GM12801 (cell line): ENCODE data around the gene LUC7L.

Source experiments
- TF ChIP-seq, protein P1 (sequence below): IDR thresholded peaks from one replicate; pipeline ENCODE4 v1.5.1; 2011; ENCODE audit warnings: control low read depth; ENCODE audit not compliant: insufficient read length; ENCODE audit errors: extremely low read depth

Gene LUC7L

DNA sequence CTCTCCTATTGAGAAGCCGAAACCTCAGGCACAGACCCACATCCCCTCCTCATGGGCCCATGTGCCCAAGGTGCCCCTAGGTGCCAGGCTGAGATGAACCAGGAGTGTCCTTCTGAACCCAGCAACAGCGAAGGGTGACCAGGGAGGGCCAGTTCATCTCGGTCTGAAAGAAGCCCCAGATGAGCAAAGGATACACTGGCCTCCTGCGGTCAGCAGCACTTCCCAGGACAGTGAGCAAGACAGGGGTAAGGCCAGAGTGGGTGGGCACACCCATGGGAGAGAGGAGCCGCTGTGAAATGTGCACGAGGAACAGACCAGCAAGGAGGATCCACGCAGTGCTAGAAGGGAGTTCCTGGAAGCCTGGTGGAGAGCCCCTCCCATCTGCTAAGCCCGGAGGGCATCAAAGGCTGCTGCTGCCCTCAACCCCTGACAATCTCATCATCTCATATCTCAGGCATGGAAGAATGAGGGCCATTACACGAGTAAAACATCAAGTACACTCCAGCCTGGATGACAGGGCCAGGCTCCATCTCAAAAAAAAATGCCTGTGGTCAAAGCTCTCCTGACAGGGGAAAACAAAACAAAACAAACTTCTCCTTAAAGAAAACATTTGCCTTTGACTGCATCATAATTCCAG lies 80.1 kb downstream of the LUC7L start:
- TF ChIP-seq, protein P1, sequence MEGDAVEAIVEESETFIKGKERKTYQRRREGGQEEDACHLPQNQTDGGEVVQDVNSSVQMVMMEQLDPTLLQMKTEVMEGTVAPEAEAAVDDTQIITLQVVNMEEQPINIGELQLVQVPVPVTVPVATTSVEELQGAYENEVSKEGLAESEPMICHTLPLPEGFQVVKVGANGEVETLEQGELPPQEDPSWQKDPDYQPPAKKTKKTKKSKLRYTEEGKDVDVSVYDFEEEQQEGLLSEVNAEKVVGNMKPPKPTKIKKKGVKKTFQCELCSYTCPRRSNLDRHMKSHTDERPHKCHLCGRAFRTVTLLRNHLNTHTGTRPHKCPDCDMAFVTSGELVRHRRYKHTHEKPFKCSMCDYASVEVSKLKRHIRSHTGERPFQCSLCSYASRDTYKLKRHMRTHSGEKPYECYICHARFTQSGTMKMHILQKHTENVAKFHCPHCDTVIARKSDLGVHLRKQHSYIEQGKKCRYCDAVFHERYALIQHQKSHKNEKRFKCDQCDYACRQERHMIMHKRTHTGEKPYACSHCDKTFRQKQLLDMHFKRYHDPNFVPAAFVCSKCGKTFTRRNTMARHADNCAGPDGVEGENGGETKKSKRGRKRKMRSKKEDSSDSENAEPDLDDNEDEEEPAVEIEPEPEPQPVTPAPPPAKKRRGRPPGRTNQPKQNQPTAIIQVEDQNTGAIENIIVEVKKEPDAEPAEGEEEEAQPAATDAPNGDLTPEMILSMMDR = no peak

DNA sequence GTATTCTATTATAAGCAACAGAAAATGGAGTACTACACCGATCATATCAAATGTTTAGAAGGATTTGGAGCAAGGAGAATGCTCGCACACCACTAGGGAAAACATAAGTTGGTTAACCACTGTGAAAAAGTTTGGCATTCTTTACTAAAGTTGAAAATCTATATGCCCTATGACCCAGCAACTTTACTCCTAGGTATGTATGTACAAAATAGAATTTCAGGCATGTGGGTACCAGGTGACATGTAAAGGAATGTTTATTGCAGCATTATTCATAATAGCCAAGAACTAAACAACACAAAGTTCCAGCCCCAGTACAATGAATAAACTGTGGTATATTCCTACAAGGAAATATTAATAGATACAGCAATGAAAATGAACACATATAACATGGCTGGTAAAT lies 82.6 kb downstream of the LUC7L start:
- TF ChIP-seq, protein P1 = no peak

DNA sequence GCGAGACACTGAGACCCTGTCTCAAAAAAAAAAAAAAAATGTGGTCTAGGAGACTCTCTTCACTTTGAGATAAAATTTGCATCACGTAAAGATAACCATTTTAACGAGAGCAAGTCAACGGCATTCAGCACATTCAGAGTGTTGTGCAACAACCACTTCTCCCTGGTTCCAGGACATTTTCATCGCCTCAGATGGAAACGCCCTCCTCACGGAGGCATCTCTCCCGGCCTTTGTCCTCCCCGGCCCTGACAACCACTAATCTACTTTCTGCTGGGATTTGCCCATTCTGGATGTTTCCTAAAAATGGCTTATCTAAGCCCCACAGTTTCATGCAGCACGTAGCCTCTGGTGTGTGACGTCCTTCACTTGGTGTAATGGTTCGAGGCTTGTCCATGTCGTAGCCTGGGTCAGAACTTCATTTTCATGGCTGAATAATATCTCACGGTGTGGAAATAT lies 84.4 kb downstream of the LUC7L start:
- TF ChIP-seq, protein P1 = no peak

DNA sequence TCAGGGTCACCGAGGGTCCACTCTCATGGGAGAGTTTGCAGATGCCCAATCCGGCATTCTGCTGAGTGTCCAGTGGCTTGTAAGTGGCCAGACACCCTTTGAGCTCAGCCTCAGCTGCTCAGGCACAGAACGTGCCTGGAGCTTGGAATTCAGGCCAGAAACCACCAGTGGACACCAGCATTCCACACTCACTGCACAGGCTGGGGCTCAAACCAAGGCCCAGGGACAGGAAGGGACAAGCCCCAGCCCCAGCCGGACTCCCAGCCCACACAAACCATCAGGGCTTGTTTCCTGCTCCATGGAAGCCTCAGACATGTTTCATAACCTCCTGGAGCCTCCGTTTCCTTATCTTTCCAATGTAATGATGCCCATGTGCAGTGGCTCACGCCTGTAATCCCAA lies 85.8 kb downstream of the LUC7L start:
- TF ChIP-seq, protein P1 = no peak

DNA sequence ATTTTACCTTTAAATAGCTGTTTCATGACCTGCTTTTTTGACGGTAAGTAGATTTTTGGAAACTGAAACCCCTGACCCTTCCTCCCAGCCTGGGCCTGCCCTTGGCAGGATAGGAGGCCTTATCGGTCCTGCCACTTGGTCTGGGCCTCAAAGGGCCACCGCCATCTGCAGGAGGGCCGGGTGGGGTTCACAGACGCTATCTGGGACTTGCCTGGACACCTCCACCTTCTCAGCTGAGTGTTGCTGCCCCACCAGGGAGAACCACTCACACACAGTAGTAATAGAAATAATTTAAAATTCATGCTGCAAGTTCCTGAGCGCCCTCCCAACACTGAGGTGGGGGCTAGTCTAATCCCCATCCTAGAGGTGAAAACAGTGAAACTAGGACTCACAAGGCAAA lies 86.2 kb downstream of the LUC7L start:
- TF ChIP-seq, protein P1 = no peak

DNA sequence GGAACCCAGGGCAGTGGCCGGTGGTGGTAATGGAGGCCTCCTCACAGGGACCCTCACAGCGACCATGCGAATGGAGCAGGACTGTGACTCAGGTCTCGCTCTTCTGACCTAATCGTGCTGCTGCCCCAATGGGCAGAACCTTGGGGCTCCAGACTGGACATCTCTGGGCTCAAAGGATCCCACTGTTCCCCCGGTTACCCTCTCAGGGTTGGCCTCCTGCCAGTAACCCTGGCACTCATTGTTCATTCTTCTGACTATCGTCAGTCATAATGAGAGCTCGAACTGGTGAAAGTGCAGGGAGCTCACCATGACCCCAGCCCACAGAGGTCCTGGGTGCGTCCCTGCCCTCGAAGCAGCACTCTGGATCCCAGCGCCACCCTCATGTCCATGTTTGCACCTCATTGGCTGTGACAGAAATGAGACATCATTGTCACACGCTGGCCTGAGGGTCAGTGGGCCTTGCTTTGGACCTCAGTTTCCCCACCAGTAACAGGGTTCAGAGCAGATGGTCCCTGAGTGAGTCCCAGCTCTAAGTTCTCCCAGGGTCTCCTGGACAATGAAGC lies 86.8 kb downstream of the LUC7L start:
- TF ChIP-seq, protein P1 = no peak

DNA sequence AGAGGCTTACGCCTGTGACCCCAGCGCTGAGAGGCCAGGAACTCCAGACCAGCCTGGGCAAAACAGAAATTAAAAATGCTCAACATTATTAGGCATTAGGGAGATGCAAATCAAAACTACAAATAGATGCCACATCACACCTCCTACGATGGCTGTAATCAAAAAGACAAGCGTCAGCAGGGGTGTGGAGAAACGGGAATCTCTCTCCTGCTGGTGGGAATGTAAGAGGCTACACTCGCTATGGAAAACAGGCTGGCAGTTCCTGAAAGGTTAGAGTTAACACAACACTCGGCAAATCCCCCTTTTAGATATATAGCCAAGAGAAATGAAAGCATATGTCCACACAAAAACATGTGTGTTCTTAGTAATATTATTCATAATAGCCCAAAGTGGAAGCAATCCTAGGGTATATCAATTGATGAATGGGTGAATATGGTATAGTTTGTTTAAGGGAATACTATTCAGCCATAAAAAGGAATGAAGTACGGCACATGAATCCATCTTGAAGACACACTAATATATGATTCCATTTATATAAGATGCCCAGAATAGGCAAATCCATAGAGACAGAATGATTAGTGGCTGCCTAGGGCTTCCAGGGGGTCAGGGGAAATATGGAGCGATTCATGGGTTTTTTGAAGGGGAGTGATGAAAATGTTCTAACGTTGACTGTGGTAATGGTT lies 88.9 kb downstream of the LUC7L start:
- TF ChIP-seq, protein P1 = no peak
